PFSK-1 (cell line): Measurements from ENCODE around the gene SF3A1.

Source experiments
- POLR2AphosphoS5 ChIP-seq: IDR thresholded peaks from 2 replicates; pipeline ENCODE4 v1.6.1; 2012; ENCODE audit warnings: low read depth, mild to moderate bottlenecking, control low read depth, low read length, moderate library complexity
- SIN3A ChIP-seq: IDR thresholded peaks from 2 replicates; pipeline ENCODE4 v1.6.1; 2012; ENCODE audit warnings: mild to moderate bottlenecking, low read length, moderate library complexity, borderline replicate concordance; ENCODE audit not compliant: insufficient read depth
- TF ChIP-seq, protein P1 (sequence below), 2 experiments: IDR thresholded peaks; 2 replicates each; pipeline versions ENCODE4 v1.6.1 to v1.8.0; 2011 to 2012; ENCODE audit warnings: low read depth in 2 of 2, low read length in 2 of 2, control low read depth in 1 of 2, inconsistent platforms in 1 of 2, mild to moderate bottlenecking in 1 of 2, moderate library complexity in 1 of 2; ENCODE audit not compliant: insufficient read depth in 1 of 2

- TF ChIP-seq, protein P1, sequence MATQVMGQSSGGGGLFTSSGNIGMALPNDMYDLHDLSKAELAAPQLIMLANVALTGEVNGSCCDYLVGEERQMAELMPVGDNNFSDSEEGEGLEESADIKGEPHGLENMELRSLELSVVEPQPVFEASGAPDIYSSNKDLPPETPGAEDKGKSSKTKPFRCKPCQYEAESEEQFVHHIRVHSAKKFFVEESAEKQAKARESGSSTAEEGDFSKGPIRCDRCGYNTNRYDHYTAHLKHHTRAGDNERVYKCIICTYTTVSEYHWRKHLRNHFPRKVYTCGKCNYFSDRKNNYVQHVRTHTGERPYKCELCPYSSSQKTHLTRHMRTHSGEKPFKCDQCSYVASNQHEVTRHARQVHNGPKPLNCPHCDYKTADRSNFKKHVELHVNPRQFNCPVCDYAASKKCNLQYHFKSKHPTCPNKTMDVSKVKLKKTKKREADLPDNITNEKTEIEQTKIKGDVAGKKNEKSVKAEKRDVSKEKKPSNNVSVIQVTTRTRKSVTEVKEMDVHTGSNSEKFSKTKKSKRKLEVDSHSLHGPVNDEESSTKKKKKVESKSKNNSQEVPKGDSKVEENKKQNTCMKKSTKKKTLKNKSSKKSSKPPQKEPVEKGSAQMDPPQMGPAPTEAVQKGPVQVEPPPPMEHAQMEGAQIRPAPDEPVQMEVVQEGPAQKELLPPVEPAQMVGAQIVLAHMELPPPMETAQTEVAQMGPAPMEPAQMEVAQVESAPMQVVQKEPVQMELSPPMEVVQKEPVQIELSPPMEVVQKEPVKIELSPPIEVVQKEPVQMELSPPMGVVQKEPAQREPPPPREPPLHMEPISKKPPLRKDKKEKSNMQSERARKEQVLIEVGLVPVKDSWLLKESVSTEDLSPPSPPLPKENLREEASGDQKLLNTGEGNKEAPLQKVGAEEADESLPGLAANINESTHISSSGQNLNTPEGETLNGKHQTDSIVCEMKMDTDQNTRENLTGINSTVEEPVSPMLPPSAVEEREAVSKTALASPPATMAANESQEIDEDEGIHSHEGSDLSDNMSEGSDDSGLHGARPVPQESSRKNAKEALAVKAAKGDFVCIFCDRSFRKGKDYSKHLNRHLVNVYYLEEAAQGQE (IDR thresholded peaks at IDR 0.05; ENCODE audit: insufficient read depth in 1 of 2, low read depth in 2 of 2, low read length in 2 of 2), result no peak
- no peak for TF ChIP-seq SIN3A
- no peak for TF ChIP-seq POLR2AphosphoS5
These were observed 16.2 kb upstream of the SF3A1 start for GRCh38 chr22:30372915-30373314.
